PC-3 (cell line): Measurements from ENCODE around the gene KRTAP9-9.

Experiments used
- EZH2 ChIP-seq: fragments of 300-600 bp; sonication (generic); IDR thresholded peaks from one replicate; pipeline ENCODE4 v1.6.1; 2017; ENCODE audit warnings: antibody characterized with exemption, mild to moderate bottlenecking, low read length; ENCODE audit not compliant: unreplicated experiment
- EZH2phosphoT487 ChIP-seq: fragments of 300-600 bp; sonication (generic); IDR thresholded peaks from 2 replicates; pipeline ENCODE4 v1.6.1; 2018; ENCODE audit warnings: mild to moderate bottlenecking, antibody characterized with exemption, low read length, borderline replicate concordance
- TF ChIP-seq, protein P1 (sequence below): fragments of 300-600 bp; sonication (generic); conservative IDR thresholded peaks from 2 replicates; pipeline ENCODE4 v1.5.1; 2017; ENCODE audit warnings: antibody characterized with exemption, low read depth, mild to moderate bottlenecking, low read length

DNA sequence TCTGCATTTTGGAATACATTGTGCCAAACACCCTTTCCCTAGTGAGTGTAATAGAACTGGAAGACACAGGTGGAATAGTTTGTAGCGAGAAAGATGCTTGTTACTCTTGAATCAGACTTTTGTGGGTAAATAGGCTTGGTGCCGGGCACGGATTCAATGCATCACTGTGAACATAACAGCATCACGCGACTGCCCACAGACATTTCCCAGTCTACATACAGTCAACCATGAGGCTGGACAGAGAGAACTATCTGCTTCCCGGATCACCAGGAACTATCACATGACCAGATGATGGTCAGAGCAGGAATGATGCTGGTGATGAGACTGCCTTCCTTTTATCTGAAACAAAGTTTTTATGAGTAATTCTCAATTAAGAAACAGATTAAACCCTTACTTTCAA is 29.1 kb upstream of the KRTAP9-9 start:
- TF ChIP-seq, protein P1, sequence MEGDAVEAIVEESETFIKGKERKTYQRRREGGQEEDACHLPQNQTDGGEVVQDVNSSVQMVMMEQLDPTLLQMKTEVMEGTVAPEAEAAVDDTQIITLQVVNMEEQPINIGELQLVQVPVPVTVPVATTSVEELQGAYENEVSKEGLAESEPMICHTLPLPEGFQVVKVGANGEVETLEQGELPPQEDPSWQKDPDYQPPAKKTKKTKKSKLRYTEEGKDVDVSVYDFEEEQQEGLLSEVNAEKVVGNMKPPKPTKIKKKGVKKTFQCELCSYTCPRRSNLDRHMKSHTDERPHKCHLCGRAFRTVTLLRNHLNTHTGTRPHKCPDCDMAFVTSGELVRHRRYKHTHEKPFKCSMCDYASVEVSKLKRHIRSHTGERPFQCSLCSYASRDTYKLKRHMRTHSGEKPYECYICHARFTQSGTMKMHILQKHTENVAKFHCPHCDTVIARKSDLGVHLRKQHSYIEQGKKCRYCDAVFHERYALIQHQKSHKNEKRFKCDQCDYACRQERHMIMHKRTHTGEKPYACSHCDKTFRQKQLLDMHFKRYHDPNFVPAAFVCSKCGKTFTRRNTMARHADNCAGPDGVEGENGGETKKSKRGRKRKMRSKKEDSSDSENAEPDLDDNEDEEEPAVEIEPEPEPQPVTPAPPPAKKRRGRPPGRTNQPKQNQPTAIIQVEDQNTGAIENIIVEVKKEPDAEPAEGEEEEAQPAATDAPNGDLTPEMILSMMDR, result no peak
- TF ChIP-seq EZH2phosphoT487, result no peak
- no peak for TF ChIP-seq EZH2
